Activated CD8-positive, alpha-beta memory T cell treated with anti-CD3 and anti-CD28 coated beads for 48 hours (primary cell): ENCODE measurements around the gene RPL39L.
"Not testable (repeated sequence)": the region's sequence is repeated elsewhere in the genome, so short reads cannot be mapped to it uniquely, and the experiment has no call there.

ENCODE experiments used
- DNase-seq, 3 experiments: peaks; one replicate each; pipeline ENCODE4 v3.0.0-alpha.2; 2020; ENCODE audit warnings: low read depth in 2 of 3, low spot score in 2 of 3

RPL39L gene

DNA sequence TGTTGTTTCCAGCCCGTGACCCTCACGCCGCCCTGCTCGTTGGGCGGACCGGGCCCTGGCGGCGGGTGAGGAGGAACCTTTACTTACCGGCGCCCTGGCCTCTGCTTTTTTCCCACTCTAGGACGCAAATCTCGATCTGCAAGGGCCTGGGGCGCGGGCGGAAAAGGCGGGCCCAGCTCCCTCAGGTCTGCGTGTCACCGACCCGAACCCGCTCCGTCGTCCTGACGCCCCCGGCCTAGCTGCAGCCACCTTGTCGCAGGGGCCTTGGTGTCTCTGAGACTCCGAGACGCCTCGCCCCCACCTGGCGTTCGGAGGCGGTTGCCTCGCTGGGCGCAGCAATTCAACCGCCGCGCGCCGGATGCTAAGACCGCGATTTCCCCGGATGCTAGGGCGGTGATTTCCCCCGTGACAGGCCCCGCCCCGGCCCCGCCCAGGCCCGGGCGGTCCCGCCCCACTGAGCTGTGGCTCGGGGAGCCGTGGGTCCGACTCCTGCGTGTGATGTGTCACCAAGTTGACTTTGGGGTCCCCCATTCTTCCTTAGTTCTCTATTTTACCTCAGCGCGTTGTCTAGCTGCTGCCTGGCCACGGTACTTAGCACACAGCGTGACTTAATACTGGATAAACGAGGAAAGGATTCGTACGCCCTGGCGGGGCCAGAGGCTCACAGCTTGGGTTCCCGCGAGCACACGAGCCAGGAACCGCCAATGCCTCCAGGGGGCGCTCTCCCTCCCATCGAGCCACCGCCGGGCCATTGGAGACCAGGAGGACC, at the start of gene RPL39L:
Gene RPL39L, minus strand, starts transcription at position 371 of the 769 bp plus-strand sequence. CDS start 18,196 bp downstream, outside the sequence.
- DNase-seq = peak; percentile 81 to 88 (median 84)

- no peak for DNase-seq
Observed at GRCh38 chr3:187188931-187189330, 49.6 kb upstream of the RPL39L start.

GRCh38 chr3:187186801-187187421, 47.6 kb upstream of the RPL39L start:
- no peak for DNase-seq

GRCh38 chr3:187186375-187186774, 47.1 kb upstream of the RPL39L start:
- DNase-seq = no peak

DNA sequence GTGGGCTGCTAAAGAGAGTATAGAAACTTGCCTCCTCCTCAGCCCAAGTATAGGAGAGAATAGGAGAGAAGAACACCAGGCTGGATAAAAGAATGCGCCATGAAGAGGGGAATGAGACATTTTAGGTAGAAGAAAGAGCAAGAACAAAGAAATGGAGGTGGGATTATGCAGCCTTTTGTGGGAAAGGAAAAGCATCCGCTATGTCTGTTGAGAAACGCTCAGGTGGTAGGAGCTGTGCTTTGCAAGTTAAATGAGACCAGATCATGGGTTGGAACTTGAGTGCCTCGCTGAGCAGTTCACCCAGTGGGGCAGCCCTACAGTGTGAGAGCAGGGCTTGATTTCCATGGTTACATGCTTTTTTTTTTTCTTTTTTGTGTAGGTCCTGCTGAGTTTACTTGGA, 46.5 kb upstream of the RPL39L start:
- DNase-seq = no peak

- no peak for DNase-seq
Observed at GRCh38 chr3:187183903-187184302, 44.6 kb upstream of the RPL39L start.

- DNase-seq = no peak
Observed at GRCh38 chr3:187183210-187183862, 44.0 kb upstream of the RPL39L start.

DNA sequence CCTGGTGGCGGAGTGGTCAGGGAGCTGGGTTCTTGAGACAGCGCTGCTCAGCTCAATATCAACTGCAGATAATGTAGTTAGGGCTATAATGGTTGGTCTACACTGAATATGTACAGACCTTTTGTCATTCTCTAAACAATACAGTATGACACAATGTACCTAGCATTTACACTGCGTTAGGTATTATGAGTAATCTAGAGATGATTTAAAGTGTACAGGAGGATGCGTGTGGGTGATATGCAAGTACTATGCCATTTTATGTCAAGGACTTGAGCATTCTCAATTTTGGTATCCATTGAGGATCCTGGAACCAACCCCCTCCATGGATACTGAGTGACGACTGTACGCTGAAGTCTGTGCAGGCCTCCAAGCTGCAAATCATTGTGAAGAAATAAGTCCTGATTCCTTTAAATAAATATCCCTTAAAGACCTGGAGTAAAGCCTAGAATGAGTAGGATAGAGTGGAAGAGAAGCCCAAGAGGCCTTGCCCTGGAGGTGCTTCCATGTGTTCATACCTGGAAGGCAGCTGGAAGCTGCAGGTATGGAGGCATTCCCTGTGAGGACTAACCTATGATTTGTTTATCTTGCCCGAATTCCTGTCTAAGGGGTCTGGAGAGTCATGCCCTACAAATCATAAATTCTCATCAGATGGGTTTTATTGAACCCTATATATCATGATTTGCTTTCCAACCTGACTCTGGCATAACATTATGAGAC, 42.3 kb upstream of the RPL39L start:
- DNase-seq = no peak

DNA sequence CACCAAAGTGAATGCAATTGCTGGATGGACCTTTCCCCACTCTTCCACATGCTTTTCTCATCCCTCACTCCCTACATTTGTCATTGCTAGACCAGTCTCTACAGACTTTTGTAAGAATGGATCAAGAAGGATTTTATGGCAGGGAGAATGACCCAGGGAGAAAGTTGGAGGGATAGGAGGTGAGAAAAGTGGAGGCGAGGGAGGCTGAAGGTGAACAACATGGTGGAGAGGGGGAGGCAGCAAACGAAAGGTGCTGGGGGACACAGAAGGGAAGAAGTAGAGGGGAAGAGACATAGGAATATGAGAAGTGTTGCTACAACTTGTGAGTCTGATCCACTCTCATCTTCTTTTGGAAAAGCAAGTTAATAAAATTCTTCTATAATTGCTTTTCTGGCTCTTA, 33.6 kb upstream of the RPL39L start:
- DNase-seq = no peak

DNA sequence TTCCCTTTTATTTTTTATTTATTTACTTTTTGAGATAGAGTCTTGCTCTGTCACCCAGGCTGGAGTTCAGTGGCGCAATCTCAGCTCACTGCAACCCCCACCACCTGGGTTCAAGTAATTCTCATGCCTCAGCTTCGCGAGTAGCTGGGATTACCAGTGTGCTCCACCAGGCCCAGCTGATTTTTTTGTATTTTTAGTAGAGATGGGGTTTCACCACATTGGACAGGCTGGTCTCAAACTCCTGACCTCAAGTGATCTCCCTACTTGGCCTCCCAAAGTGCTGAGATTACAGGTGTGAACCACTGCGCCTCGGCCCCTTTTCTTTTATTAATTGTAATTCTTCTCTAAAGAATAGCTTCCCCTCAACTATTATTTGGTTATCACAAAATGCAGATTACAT, 31.6 kb upstream of the RPL39L start:
- DNase-seq = not testable (repeated sequence)

- no peak for DNase-seq
Observed at GRCh38 chr3:187169231-187169960, 30.1 kb upstream of the RPL39L start.

- no peak for DNase-seq
Observed at GRCh38 chr3:187167777-187168176, 28.5 kb upstream of the RPL39L start.

DNA sequence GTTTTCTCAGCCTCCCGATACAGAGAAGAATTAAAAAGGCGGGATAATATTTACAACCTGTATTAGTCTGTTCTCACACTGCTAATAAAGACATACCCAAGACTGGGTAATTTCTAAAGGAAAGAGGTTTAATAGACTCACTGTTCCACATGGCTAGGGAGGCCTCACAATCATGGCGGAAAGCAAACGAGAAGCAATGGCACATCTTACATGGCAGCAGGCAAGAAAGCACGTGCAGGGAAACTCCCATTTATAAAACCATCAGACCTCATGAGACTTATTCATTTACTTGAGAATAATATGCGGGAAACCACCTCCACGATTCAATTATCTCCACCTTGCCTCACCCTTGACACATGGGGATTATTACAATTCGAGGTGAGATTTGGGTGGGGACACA, 27.5 kb upstream of the RPL39L start:
- no peak for DNase-seq

DNA sequence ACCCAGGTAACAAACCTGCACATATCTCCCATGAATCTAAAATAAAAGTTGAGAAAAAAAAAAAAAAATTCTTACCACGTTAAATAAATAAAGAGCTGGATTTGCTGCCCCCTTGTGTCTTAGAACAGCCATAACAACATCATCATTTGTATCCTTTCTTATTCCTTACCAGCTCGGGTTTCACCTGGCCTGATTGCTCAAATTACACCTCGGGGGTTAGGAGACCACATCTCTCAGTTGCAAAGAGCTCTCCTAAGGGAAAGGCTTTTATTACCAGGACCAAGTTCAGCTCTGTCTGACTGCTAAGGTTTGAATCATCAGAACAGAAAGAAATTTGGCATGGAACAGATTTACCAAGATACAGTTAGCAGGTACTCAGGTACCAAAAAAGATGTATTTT, 25.8 kb upstream of the RPL39L start:
- DNase-seq = no peak

GRCh38 chr3:187162265-187162953, 23.1 kb upstream of the RPL39L start:
- no peak for DNase-seq

DNA sequence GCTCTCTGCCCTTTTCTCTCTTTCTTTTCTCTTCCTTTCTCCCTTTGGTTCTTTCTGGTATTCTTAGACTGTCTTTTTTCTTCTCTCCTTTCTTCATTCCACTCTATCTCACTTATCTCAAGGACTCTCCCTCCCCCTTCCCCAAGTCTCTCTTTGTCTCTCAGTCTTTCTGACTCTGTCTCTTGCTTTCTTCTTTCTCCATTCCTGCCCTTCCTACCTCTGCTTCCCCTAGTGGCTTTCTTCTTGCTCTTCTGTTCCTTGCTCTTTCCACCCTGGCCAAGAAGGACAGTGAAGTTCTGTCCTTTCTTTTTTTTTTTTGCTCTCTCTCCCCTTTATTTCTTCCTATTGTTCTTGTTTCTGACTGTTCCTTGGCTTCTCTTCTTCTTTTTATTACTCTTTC, 22.3 kb upstream of the RPL39L start:
- no peak for DNase-seq

DNA sequence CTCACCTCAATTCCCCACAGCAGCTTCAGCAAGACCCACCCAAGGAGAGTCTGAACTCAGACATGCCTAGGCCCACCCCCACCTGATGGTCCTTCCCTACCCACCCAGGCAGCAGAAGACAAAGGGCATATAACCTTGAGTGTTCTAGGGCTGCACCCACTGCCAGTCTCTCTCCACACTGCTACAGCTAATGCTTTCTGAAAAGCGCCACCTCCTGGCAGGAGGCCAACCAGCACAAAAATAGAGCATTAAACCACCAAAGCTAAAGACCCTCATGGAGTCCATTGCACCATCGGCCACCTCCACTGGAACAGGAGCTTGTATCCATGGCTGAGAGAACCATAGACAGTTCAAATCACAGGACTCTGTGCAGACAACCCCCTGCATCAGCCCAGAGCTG, 11.3 kb upstream of the RPL39L start:
- peak in 1 of 3 experiments; percentile 40 for DNase-seq

DNA sequence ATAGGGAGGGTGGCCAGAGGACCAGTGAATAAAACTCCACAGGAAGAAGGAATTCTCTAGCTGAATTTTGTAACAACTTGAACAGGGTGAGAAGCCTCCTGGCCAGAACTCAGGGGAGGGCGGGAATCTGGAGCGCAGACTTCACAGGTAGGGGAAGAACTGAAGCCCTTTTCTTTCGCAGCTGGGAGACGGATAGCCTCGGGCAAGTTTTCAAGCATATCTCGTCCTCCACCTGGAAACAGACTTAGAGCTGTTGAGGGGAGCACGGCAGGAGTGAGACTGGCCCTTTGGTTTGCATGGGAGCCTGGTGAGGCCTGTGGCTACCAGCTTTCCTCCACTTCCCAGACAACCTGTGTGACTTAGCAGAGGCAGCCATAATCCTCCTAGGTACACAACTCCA, 10.9 kb upstream of the RPL39L start:
- no peak for DNase-seq

GRCh38 chr3:187146389-187146788, 7.1 kb upstream of the RPL39L start:
- DNase-seq = no peak

GRCh38 chr3:187145149-187145895, 6.0 kb upstream of the RPL39L start:
- DNase-seq = no peak
